Osteoblast (primary cell): ENCODE measurements around the gene CCDC116. TPM values are rescaled to one million over a fixed set of nuclear protein-coding genes. Genes with fewer than 3 reads are reported as not detected.
"Not testable (repeated sequence)": the region's sequence is repeated elsewhere in the genome, so short reads cannot be mapped to it uniquely, and the experiment has no call there.

ENCODE experiments used
- DNase-seq: peaks from one replicate; pipeline ENCODE4 v3.0.0; 2011; ENCODE audit warnings: low spot score, mixed read lengths; ENCODE audit not compliant: insufficient read length; ENCODE audit errors: missing footprints
- H2AFZ ChIP-seq: 2 replicates; pipeline ENCODE4 v1.6.0; 2011; ENCODE audit warnings: mild to moderate bottlenecking, low read length
- H3K27ac ChIP-seq: 2 replicates; pipeline ENCODE4 v1.5.1; 2011; ENCODE audit warnings: mild to moderate bottlenecking, low read depth, low read length, moderate library complexity
- H3K27me3 ChIP-seq: 2 replicates; pipeline ENCODE4 v1.6.0; 2012; ENCODE audit warnings: mild to moderate bottlenecking, control low read depth, inconsistent platforms, low read length, moderate library complexity; ENCODE audit not compliant: insufficient read depth
- H3K36me3 ChIP-seq: 2 replicates; pipeline ENCODE4 v1.5.1; 2011; ENCODE audit warnings: mild to moderate bottlenecking, low read length, control low read depth, moderate library complexity; ENCODE audit not compliant: insufficient read depth
- H3K4me1 ChIP-seq: 2 replicates; pipeline ENCODE4 v1.5.1; 2011; ENCODE audit warnings: mild to moderate bottlenecking, low read length, control low read depth, moderate library complexity; ENCODE audit not compliant: insufficient read depth
- H3K4me2 ChIP-seq: 2 replicates; pipeline ENCODE4 v1.6.0; 2011; ENCODE audit warnings: mild to moderate bottlenecking, low read length; ENCODE audit not compliant: insufficient read depth
- H3K4me3 ChIP-seq: fragments of 200-600 bp; sonication (generic); 3 replicates; pipeline ENCODE4 v1.5.1; 2012; ENCODE audit warnings: mild to moderate bottlenecking, low read length, inconsistent platforms; ENCODE audit not compliant: insufficient read depth
- H3K79me2 ChIP-seq: 2 replicates; pipeline ENCODE4 v1.6.0; 2012; ENCODE audit warnings: mild to moderate bottlenecking, low read length, control low read depth, inconsistent platforms; ENCODE audit not compliant: insufficient read depth
- H3K9me3 ChIP-seq: 2 replicates; pipeline ENCODE4 v1.5.1; 2011; ENCODE audit warnings: low read depth, low read length, control low read depth
- H4K20me1 ChIP-seq: 2 replicates; pipeline ENCODE4 v1.6.0; 2012; ENCODE audit warnings: mild to moderate bottlenecking, low read length, control low read depth; ENCODE audit not compliant: insufficient read depth
- CTCF ChIP-seq: IDR thresholded peaks from 2 replicates; pipeline ENCODE4 v1.5.1; 2011; ENCODE audit warnings: mild to moderate bottlenecking, low read depth, low read length, moderate library complexity; ENCODE audit errors: extremely low read depth
- total RNA-seq: library from RNA; depleted of rRNA; stranded (reverse); fragments of >200 nt; gene quantifications from 2 replicates; pipeline ENCODE4 v1.2.3, GENCODE V29; 2012

The CCDC116 gene
- total RNA-seq, 1 donor = 0.36 TPM

GRCh38 chr22:21605887-21606564 lies 26.5 kb upstream of the CCDC116 start:
- H2AFZ ChIP-seq = no peak overlapping the region
- no peak overlapping the region for H3K4me3 ChIP-seq
- no peaks in the 10 kb centered on the region for H3K9me3 ChIP-seq
- DNase-seq = no peak
- no peak overlapping the region for H3K4me2 ChIP-seq
- no peaks in the 10 kb centered on the region for H3K4me1 ChIP-seq
- H3K36me3 ChIP-seq = peaks cover 19% of the 10 kb centered on the region
- no peak overlapping the region for H3K27ac ChIP-seq
- H4K20me1 ChIP-seq = peaks cover 69% of the 10 kb centered on the region
- no peak for TF ChIP-seq CTCF
- peaks cover 94% of the 10 kb centered on the region for H3K79me2 ChIP-seq
- no peaks in the 10 kb centered on the region for H3K27me3 ChIP-seq

- no peak for DNase-seq
- Histone ChIP-seq H4K20me1 (peaks cover 71% of the 10 kb centered on the region), H2AFZ (no peak overlapping the region)
Observed at GRCh38 chr22:21606775-21607174, 25.8 kb upstream of the CCDC116 start.

GRCh38 chr22:21609556-21610157 lies 22.9 kb upstream of the CCDC116 start:
- not testable (repeated sequence) for H2AFZ ChIP-seq, H3K27ac ChIP-seq, DNase-seq, H3K27me3 ChIP-seq, H3K9me3 ChIP-seq, H3K4me3 ChIP-seq, H3K4me2 ChIP-seq, H3K4me1 ChIP-seq
- Histone ChIP-seq H4K20me1 (peaks cover 78% of the 10 kb centered on the region), H3K79me2 (peaks cover 95% of the 10 kb centered on the region), H3K36me3 (peaks cover 45% of the 10 kb centered on the region)

More at GRCh38 chr22:21606775-21607174, 25.8 kb upstream of the CCDC116 start:
- Histone ChIP-seq H3K4me1 (no peaks in the 10 kb centered on the region), H3K4me3 (no peak overlapping the region), H3K9me3 (no peaks in the 10 kb centered on the region), H3K4me2 (no peak overlapping the region), H3K36me3 (peaks cover 25% of the 10 kb centered on the region), H3K27ac (no peak overlapping the region), H3K27me3 (no peaks in the 10 kb centered on the region), H3K79me2 (peaks cover 95% of the 10 kb centered on the region)
- TF ChIP-seq CTCF = no peak

GRCh38 chr22:21611210-21611977 lies 21.2 kb upstream of the CCDC116 start:
- no peak for TF ChIP-seq CTCF
- no peak for DNase-seq
- Histone ChIP-seq H3K79me2 (peaks cover 92% of the 10 kb centered on the region), H3K27ac (no peak overlapping the region), H3K4me3 (no peak overlapping the region), H3K9me3 (no peaks in the 10 kb centered on the region), H3K36me3 (peaks cover 43% of the 10 kb centered on the region), H2AFZ (no peak overlapping the region), H4K20me1 (peaks cover 69% of the 10 kb centered on the region), H3K4me2 (no peak overlapping the region), H3K27me3 (no peaks in the 10 kb centered on the region), H3K4me1 (no peaks in the 10 kb centered on the region)
